Liver (tissue), 3 donors: Measurements from ENCODE around the gene NOSIP.

Source experiments
- EGR1 ChIP-seq, 2 donors: IDR thresholded peaks; 2 replicates each; pipeline ENCODE4 v1.6.1; 2016 to 2018; ENCODE audit warnings: antibody characterized with exemption in 2 of 2, low read depth in 2 of 2
- FOXA1 ChIP-seq: IDR thresholded peaks from 2 replicates; pipeline ENCODE4 v1.6.1; 2016; ENCODE audit warnings: antibody characterized with exemption
- GABPA ChIP-seq, 2 donors: IDR thresholded peaks in 1 of 2; conservative IDR thresholded peaks in 1 of 2; 2 replicates each; pipeline ENCODE4 v1.6.1; 2016; ENCODE audit warnings: antibody characterized with exemption in 2 of 2, mild to moderate bottlenecking in 1 of 2, moderate library complexity in 1 of 2
- HNF4A ChIP-seq, 2 donors: conservative IDR thresholded peaks; 2 replicates each; pipeline ENCODE4 v1.6.1; 2016; ENCODE audit warnings: antibody characterized with exemption in 2 of 2, mild to moderate bottlenecking in 2 of 2
- JUND ChIP-seq, 2 donors: IDR thresholded peaks; 2 replicates each; pipeline ENCODE4 v1.6.1; 2016; ENCODE audit warnings: antibody characterized with exemption in 2 of 2
- RXRA ChIP-seq, 2 donors: IDR thresholded peaks; 2 replicates each; pipeline ENCODE4 v1.6.1; 2017 to 2018; ENCODE audit warnings: antibody characterized with exemption in 2 of 2, mild to moderate bottlenecking in 1 of 2
- TAF1 ChIP-seq: conservative IDR thresholded peaks from 2 replicates; pipeline ENCODE4 v1.6.1; 2016; ENCODE audit warnings: antibody characterized with exemption, mild to moderate bottlenecking
- YY1 ChIP-seq: IDR thresholded peaks from 2 replicates; pipeline ENCODE4 v1.6.1; 2016; ENCODE audit warnings: antibody characterized with exemption, mild to moderate bottlenecking
- TF ChIP-seq, protein P1 (sequence below): fragments of 150-350 bp; IDR thresholded peaks from 2 replicates; pipeline ENCODE4 v1.5.1; 2017; ENCODE audit warnings: improper control_type of control experiment, low read depth, low read length; ENCODE audit not compliant: missing input control
- TF ChIP-seq, protein P2 (sequence below): IDR thresholded peaks from 2 replicates; pipeline ENCODE4 v1.6.1; 2016; ENCODE audit warnings: antibody characterized with exemption
- TF ChIP-seq, protein P3 (sequence below): IDR thresholded peaks from 2 replicates; pipeline ENCODE4 v1.6.1; 2016; ENCODE audit warnings: antibody characterized with exemption
- TF ChIP-seq, protein P4 (sequence below): IDR thresholded peaks from 2 replicates; pipeline ENCODE4 v1.6.1; 2016; ENCODE audit warnings: antibody characterized with exemption, mild to moderate bottlenecking
- TF ChIP-seq, protein P5 (sequence below): IDR thresholded peaks from 2 replicates; pipeline ENCODE4 v1.6.1; 2016; ENCODE audit warnings: antibody characterized with exemption
- donor health status: healthy.
- donor health status: healthy.

- TF ChIP-seq, protein P1, sequence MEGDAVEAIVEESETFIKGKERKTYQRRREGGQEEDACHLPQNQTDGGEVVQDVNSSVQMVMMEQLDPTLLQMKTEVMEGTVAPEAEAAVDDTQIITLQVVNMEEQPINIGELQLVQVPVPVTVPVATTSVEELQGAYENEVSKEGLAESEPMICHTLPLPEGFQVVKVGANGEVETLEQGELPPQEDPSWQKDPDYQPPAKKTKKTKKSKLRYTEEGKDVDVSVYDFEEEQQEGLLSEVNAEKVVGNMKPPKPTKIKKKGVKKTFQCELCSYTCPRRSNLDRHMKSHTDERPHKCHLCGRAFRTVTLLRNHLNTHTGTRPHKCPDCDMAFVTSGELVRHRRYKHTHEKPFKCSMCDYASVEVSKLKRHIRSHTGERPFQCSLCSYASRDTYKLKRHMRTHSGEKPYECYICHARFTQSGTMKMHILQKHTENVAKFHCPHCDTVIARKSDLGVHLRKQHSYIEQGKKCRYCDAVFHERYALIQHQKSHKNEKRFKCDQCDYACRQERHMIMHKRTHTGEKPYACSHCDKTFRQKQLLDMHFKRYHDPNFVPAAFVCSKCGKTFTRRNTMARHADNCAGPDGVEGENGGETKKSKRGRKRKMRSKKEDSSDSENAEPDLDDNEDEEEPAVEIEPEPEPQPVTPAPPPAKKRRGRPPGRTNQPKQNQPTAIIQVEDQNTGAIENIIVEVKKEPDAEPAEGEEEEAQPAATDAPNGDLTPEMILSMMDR: no peak
- TF ChIP-seq FOXA1: no peak
- TF ChIP-seq, protein P2, sequence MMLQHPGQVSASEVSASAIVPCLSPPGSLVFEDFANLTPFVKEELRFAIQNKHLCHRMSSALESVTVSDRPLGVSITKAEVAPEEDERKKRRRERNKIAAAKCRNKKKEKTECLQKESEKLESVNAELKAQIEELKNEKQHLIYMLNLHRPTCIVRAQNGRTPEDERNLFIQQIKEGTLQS: no peak
- no peak for TF ChIP-seq JUND (IDR thresholded peaks at IDR 0.05)
- no peak for TF ChIP-seq GABPA (IDR thresholded peaks at IDR 0.05 in 1 of 2, conservative IDR thresholded peaks at IDR 0.05 in 1 of 2)
- TF ChIP-seq, protein P3, sequence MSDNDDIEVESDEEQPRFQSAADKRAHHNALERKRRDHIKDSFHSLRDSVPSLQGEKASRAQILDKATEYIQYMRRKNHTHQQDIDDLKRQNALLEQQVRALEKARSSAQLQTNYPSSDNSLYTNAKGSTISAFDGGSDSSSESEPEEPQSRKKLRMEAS: no peak
- TF ChIP-seq, protein P4, sequence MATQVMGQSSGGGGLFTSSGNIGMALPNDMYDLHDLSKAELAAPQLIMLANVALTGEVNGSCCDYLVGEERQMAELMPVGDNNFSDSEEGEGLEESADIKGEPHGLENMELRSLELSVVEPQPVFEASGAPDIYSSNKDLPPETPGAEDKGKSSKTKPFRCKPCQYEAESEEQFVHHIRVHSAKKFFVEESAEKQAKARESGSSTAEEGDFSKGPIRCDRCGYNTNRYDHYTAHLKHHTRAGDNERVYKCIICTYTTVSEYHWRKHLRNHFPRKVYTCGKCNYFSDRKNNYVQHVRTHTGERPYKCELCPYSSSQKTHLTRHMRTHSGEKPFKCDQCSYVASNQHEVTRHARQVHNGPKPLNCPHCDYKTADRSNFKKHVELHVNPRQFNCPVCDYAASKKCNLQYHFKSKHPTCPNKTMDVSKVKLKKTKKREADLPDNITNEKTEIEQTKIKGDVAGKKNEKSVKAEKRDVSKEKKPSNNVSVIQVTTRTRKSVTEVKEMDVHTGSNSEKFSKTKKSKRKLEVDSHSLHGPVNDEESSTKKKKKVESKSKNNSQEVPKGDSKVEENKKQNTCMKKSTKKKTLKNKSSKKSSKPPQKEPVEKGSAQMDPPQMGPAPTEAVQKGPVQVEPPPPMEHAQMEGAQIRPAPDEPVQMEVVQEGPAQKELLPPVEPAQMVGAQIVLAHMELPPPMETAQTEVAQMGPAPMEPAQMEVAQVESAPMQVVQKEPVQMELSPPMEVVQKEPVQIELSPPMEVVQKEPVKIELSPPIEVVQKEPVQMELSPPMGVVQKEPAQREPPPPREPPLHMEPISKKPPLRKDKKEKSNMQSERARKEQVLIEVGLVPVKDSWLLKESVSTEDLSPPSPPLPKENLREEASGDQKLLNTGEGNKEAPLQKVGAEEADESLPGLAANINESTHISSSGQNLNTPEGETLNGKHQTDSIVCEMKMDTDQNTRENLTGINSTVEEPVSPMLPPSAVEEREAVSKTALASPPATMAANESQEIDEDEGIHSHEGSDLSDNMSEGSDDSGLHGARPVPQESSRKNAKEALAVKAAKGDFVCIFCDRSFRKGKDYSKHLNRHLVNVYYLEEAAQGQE: no peak
- TF ChIP-seq RXRA (IDR thresholded peaks at IDR 0.05): no peak
- no peak for TF ChIP-seq YY1
- TF ChIP-seq EGR1 (IDR thresholded peaks at IDR 0.05; ENCODE audit: low read depth in 2 of 2): no peak
- TF ChIP-seq, protein P5, sequence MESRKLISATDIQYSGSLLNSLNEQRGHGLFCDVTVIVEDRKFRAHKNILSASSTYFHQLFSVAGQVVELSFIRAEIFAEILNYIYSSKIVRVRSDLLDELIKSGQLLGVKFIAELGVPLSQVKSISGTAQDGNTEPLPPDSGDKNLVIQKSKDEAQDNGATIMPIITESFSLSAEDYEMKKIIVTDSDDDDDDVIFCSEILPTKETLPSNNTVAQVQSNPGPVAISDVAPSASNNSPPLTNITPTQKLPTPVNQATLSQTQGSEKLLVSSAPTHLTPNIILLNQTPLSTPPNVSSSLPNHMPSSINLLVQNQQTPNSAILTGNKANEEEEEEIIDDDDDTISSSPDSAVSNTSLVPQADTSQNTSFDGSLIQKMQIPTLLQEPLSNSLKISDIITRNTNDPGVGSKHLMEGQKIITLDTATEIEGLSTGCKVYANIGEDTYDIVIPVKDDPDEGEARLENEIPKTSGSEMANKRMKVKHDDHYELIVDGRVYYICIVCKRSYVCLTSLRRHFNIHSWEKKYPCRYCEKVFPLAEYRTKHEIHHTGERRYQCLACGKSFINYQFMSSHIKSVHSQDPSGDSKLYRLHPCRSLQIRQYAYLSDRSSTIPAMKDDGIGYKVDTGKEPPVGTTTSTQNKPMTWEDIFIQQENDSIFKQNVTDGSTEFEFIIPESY: no peak
- no peak for TF ChIP-seq HNF4A (conservative IDR thresholded peaks at IDR 0.05)
- no peak for TF ChIP-seq TAF1
Measured at GRCh38 chr19:49589502-49589905, 9.1 kb upstream of the NOSIP start.
